G401.6 (cell line): Measurements from ENCODE around the gene FHAD1.
"Not testable (repeated sequence)": the region's sequence is repeated elsewhere in the genome, so short reads cannot be mapped to it uniquely, and the experiment has no call there.

Experiments used
- FAIRE-seq: peaks from 2 replicates; lab custom pipeline; 2012; peaks lifted over from hg19 to GRCh38; lab: Jason Lieb, UNC

FHAD1 gene

DNA sequence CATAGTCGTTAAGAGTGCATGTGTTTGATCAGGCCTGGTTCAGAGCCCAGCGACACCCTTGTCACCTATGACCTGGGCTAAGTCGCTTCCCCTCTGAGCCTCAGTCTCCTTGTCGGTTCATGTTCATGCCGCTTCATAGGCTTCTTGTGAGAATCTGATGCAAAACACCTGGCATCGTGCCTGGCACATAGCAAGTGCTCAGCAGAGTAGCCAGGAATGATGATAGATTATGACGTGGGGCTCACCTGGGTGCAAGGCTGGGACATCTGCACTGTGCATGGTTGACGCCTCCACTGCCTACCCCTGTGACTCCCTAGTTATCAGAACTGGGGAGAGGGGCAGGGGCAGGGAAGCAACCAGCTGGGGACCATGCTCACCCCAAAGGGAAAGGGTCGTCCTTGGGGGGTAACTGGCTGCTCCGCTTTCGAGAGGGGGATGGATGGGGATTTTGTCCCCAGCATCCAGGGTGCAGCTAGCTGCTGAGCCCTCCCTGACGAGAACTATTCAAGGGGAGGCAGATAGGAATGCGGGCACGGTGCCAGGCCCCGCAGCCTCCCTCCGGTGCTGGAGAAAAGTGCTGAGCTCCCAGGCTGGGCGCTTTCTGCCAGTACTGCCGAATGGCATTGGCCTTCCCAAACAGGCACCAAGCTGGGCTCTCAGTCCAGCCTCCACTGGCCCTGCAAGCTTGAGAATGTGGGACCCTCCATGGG, 171.9 kb downstream of the FHAD1 start:
- no peak for FAIRE-seq

DNA sequence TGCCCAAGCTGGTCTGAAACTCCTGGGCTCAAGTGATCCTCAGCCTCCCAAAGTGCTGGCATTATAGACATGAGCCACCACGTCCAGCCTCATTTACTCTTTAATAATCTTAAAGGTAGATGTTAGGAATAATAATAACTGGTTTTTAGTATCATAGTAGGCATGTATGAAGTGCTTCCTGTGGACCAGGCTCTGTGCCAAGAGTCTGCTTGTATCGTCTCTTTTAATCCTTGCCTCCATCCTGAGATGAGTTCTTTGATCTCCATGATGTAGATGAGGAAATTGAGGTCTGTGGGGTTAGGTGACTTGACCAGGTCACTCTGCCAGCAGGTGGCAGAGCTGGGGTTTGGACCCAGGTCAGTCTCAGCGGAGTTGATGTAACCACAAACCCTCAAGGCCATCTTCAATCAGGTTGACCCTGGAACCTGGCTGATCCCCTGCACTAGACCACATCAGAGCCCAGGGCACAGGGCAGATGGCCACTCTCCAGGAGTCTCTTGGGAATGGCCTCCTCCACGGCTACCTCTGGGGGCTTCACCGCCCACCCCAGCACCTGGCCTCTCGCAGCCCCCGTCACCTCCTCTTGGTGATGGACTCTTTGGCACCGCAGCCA, 173.9 kb downstream of the FHAD1 start:
- no peak for FAIRE-seq

DNA sequence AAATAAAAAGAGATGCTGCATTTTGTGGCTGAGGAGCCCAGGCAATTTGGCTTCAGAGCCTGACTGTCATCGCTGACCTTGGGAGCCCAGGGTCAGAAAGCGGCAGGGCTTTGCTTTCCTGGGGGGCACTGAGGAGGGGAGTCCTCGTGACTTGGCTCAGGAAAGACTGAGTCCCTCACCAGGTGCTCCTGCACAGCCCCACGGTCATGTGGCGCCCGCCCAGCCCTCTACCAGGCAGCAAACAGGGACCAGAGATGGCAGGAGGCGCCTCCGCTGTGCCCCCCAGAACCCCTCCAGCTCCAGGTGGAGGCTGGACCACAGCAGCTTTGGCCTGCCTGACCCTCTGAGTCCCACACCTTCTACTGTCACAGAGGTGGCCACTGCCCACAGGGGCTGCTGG, 175.8 kb downstream of the FHAD1 start:
- FAIRE-seq: no peak

DNA sequence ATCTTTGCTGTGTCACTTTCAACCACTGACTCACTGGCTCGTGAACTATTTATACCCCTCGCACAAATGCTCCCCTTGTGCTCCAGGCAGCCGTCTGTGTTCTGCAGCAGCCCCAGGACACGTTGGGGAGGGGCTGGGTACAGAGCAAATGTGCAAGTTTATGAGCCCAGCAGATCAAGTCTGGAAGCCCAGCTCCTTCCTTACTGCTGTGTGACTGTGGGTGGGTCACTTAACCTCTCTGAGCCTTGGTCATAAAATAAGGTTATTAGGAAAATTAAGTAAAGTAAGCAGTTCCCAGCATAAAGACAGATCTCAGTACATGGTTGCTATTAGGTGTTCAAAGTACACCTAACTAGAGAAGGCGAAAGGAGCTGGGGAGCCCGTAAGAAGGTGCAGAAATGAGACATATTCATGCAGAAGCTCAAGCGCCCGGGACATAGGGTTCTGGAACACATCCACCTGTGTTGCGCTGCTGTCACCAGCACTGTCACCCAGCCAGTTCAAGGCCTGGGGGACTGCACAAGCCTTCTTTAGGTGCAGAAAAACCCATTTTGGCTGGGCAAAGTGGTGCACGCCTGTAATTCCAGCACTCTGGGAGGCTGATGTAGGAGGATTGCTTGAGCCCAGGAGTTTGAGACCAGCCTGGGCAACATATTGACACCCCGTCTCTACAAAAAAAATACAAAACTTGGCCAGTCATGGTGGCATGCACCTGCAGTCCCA, 176.5 kb downstream of the FHAD1 start:
- no peak for FAIRE-seq

DNA sequence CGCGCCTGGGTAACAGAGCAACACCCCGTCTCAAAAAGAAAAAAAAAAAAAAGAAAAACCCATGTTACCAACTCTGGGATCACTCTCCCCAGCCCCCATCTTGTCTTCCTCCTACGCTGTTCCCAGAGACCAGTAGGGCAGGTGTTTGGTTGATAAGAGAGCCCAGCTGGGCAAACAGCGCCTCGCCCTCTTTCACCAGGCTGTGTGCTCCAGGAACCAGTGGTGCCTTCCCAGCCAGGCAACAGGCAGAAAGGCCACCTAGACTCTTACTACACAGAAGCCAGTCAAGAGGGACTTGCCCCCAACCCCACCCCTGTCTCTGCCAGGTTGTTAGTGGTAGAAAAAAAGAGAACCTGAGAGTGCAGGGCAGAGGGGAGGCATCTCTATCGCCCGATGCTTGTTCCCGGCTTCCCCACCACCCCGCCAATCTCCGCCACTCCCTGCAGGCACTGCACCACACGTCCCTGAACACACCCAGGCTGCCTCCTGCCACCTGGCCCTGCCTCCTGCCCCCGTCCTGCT, 177.2 kb downstream of the FHAD1 start:
- no peak for FAIRE-seq

DNA sequence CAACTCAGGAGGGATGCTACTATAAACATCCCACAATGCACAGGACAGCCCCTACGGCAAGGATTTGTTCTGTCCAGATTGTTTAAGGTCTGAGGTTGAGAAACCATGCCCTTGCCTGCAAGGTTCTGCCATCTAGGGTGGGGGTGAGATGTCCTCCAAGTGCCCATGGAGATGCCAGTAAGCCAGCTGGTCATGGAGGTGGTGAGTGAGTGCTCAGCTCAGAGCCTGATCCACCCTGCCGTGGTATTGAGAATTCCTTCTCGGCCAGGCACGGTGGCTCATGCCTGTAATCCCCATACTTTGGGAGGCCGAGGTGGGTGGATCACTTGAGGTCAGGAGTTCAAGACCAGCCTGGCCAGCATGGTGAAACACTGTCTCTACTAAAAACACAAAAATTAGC, 178.0 kb downstream of the FHAD1 start:
- FAIRE-seq: no peak

DNA sequence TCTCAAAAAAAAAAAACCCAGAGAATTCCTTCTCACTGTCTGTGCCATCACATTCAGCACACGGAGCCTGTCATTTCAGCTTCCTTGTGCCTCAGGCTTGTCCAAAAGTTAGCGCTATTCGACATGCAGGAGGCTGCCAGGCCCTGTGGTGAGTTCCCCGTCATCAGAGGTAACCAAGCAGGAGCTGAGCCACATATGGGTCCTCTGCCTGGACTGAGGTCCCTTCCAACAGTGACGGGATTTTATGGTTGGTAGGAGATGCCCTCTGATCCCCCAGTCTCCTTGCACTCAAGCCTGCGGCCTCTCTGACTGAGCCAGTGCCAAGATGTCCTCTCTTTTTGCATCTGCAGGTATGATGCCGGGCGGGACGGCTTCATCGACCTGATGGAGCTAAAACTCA, 178.5 kb downstream of the FHAD1 start:
- no peak for FAIRE-seq

DNA sequence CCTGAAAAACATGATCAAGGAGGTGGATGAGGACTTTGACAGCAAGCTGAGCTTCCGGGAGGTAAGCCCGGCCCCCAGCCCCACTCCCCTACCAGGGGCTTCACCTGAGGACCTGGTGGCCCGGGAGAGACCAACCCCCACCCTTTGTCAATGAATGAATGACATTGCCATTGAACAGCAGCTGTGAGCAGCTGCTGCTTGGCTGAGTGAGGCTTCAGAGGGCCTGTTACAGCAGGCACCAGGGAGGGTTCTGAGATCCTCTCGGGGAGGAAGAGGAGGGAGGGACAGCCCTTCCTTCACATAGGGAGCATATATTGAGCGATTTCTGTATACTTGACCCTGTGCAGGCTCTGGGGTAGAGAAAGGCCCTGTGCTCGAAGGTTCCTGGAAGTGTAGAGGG, 178.9 kb downstream of the FHAD1 start:
- FAIRE-seq: no peak

DNA sequence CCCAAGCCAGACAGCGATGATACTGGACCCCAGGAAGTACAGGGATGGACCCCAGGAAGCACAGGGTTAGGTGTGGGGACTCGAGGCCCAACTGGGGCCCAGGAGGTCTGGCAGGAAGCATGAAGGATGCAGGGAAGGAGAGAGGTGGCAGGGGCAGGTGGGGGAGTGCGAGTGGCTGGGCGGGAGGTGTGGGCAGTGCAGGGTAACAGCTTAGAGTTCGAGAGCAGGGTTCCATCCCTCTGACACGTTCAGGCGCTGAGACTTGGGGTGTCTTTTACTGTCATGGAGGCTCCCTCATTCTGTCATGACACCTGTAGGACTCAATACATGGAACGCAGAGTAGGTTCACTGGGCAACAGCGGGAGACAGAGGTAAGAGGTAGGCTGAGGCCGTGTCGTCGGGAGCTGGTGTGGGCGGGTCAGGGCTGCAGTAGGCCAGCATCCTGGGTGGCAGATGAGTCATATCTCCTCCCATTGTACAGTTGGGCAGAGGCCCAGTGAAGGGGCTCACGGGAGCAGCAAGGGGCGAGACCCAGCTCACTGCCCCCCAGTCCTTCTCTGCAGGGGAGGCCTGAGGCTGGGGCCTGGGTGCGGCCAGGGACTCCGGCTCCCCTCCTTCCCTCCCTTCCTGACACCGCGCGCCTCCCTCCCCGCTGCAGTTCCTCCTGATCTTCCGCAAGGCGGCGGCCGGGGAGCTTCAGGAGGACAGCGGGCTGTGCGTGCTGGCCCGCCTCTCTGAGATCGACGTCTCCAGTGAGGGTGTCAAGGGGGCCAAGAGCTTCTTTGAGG, 179.7 kb downstream of the FHAD1 start:
- FAIRE-seq: no peak

DNA sequence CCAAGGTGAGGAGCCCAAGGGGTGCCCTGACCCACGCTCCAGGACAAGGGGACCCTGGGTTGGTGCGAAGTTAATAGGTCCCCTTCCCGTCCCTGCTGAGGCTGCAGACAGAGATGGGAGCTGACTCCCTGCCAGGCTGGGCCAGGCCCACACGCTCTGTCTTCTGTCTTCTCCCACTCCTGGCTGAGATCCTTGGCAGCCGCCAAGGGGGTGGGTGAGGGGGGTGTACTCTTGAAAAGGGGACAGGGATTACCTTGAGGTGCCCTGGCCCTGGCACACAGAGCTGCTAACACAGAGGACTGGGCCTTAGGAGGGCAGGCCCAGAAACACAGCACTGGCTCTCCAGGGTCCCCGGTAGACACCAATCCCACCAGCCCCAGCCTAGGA, 180.2 kb downstream of the FHAD1 start:
- FAIRE-seq: no peak

DNA sequence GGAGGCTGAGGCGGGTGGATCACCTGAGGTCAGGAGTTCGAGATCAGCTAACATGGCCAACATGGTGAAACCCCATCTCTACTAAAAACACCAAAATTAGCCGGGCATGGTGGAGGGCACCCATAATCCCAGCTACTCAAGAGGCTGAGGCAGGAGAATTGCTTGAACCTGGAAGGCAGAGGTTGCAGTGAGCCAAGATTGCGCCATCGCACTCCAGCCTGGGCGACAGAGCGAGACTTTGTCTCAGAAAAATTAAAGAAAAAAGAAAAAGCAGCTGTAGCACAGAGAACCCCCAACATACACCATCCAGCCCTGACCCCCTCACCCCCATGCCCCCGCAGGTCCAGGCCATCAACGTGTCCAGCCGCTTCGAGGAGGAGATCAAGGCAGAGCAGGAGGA, 181.2 kb downstream of the FHAD1 start:
- not testable (repeated sequence) for FAIRE-seq

DNA sequence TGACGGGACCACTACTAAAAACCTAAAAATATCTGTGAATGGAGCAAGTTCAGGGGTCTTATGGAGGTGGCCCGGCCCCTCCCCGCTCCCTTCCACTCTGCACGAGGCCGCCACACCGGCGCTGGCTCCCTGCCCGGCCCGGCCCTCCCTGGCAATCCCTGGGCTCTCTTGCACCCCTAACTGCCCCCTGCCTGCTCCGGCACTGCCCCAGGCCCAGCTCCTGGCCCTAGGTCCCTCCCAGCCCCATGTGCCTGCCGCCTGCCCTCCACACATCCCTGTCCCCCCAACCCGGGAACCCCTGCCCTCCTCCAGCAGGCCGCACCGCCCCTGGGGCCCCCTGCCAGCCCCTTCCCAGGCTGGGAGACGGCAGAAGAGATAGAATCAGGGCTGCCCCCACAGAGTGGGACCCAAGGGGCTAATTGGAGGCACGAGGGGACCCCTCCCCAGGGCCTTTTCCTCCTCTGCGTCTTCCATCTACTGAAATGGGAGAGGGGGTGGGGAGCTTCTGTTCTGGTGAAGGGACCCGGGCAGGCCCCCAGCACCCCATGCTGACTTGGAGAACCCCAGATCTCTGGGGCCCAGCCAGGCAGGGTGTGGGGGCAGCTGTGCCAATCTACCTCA, 181.9 kb downstream of the FHAD1 start:
- no peak for FAIRE-seq

DNA sequence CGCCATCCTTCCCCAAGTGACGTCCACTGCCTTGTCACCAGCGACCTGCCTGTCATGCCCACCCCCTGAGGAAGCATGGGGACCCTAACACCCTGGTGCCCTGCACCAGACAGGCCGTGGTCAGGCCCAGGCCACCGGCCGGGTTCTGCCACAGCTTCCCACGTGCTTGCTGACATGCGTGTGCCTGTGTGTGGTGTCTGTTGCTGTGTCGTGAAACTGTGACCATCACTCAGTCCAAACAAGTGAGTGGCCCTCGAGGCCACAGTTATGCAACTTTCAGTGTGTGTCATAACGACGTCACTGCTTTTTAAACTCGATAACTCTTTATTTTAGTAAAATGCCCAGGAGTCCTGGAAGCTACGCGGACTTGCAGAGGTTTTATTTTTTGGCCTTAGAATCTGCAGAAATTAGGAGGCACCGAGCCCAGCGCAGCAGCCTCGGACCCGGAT, 182.7 kb downstream of the FHAD1 start:
- FAIRE-seq: no peak

DNA sequence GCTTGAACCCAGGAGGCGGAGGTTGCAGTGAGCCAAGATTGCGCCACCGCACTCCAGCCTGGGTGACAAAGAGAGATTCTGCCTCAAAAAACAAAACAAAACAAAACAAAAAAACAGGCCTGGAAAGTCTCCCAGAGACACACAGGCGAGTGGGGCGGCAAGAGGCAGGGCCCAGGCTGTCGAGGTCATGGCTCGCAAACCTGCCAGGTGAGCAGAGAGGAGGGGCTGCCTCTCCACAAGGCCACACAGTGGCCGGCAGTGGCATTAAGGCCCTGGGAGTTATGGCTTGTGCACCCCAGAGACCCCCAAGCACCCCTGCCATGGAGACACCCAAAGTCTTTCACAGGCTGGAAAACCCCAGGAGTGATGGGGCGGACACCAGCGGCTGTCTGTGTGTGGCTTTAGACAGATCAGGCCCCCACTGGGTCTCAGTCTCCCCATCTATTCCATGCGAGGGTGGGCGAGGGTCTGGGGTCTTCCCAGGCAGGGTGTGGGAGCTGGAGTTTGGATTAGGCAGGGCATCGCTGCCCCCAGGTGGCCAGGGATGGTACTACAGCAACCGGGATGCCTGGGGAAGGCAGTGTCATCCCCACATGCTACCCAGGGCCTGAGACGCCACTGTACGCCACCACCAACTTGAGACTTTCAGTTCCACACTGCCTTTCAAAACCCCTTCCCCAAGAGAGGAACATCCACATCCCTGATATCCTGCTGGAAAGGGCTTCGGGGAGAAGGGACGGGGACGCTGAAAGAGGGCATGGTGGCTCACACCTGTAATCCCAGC, 184.0 kb downstream of the FHAD1 start:
- no peak for FAIRE-seq

DNA sequence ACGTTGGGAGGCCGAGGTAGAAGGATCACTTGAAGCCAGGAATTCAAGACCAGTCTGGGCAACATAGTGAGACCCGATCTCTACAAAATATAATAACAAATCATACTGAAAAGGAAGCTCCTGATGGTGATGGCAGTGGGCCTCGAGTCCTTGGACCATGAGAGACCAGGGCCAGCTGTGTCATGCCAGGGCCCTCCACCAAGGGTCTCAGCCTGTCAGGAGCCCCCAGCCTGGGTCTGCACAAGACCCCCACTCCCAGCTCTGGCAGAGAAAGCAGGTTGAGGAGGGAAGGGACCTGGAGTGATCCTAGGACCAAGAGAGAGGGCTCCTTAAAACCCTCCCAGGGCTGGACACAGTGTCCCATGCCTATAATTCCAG, 184.5 kb downstream of the FHAD1 start:
- FAIRE-seq: no peak

DNA sequence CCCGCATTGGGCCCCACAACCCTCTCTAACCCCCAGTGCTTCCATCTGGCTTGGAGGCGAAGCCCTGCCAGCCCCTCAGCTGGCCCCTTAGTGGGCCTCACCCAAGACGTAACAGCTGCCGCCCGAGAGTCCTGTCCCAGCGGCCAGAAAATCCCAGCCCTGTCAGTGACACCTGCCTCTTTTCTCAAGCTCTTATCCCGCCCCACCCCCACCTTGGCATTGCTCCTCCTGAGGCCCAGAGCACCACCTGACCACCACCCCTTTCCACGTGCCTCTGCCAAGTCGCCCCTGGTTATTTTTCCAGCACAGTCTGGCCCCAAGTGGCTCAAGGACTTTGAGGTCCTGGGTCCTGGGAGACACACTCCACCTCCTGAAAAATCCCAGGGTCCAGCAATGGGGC, 185.3 kb downstream of the FHAD1 start:
- FAIRE-seq: no peak

DNA sequence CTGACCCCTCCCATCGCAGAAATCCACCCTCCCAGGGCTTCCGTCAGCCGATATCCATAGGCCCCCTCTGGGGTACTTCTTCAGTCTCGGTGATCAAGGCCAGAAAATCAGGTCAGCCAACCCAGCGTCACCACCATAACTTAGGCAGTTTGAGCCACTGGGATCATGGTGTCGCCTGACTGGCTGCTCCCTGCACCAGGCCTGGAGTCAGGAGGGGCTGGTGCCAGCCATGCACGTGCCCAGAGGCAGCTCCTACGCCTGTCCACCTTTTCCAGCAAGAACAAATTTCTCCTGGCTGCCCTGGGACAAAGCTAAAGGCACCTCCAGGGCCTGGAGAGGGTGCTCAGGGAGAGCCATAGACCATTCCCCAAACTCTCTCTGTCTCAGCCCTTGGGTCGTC, 186.4 kb downstream of the FHAD1 start:
- FAIRE-seq: no peak

DNA sequence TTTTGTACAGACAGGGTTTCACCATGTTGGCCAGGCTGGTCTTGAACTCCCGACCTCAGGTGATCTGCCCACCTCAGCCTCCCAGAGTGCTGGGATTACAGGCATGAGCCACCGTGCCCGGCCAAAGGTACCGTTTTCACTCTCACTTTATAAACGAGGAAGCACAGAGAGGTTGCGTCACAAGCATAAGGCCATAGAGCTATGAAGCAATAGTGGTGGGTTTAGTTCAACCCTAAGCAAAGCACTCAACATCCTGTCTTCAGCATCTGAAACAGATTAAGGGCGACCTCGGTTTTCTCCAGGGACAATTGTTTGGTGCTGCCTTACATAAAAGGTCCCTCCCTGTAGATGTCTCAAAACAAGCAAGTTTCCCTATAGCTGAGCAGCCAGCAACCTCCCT, 187.7 kb downstream of the FHAD1 start:
- not testable (repeated sequence) for FAIRE-seq

DNA sequence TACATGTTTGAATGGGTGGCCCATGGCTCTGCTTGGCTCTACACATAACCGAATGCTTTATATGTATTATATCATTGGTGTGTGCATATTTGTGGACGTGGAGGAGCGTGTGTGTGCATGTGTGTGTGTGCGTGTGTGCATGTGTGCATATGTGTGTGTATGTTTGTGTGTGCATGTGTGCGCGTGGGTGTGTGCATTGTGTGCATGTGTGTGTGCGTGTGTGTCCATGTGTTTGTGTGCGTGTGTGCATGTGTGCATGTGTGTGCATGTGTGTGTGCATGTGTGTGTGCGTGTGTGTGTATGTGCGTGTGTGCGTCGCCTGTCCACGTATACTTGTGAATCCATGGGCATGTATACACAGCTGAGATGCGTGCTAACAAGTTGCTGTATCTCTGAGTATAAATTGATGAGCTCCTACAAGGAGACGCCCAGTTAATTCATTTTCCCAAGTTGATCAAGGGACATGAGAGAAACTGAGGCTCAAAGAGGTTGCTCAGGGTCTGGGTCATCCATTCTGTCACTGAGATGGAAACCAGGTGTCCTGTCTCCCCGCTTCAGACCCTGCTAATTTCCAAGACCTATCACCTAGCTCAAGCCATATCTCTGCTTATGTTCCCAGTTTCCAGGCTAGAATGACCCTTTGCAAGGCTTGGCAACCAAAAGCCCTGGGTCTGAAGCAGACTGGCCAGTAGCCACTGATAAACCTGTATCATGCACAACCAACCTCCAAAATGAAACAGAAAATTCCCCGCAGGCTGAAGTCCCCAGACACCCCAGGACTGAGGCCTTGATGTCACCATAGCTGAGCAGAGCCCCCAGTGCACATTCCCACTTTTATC, 188.4 kb downstream of the FHAD1 start:
- FAIRE-seq: no peak

DNA sequence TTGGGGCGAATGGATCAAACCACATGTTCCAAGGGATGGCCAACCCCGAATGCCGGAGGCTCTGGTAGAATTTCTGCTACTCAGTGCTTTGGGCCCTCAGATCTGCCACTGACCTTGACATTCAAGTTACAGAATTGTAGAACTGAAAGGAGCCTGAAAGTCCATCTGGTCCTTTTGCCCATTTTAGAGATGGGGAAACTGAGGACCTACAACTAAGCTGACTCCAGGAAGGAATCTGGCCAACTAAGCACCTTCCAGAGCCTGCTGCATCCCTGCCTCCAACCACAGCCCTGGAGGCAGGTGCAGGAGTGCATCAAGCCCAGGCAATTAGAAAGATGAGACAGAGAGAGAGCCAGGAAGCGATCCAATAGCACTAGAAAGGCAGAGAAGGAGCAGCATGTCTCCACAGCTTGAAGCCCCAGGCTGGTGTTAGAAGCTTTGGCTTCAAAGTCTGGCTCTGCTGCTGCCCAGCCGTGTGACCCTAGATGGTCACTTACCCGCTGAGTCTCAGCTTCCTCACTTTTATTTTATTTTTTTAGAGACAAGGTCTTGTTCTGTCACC, 189.9 kb downstream of the FHAD1 start:
- no peak for FAIRE-seq
